ENCODE results near the gene NELFB.
A peak's percentile ranks its signal among the peaks of the same experiment; 100 is the strongest.

Gene NELFB

DNA sequence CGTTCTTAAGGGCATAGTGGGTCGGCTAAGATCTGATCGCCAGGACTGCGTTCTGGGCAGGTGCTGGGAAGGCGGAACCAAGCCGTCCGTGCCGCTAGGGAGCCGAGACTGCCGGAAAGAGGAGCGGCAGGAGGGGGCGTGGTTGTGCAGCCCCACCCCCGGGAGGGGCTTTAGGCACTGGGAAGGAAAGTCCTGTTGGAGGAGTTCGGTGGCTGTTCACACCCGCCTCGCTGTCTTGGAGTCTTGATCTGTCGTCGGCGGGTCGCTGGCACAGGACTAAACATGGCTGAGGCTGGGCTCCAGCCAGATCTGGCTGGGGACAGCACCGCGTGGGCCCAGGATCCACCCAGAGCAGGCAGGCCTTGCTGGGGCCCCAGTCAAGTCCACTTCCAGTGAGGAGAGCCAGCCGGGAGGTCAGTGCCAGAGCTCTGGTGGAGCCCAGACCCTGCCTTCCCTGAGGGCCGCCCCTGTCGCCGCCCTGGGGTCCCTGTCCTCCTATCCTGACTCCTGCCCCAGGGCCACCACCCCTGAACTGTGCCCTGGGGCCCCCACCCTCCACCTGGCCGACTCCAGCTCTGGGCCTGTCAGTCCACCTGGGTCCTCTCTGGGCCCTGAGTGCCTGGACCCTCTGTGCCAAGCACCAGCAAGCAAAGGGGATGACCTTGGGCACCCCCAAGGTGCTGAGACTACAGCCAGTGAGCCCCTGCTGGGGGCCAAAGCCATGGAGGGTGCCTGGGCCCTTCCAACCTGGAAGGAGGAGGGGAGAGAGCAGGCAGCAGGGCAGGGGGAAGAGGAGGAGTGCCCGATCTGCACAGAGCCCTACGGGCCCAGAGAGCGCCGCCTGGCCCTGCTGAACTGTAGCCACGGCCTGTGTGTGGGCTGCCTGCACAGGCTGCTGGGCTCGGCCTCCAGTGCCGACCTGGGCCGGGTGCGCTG is 37.6 kb upstream of the NELFB start:
- TF ChIP-seq TCF12 (IDR thresholded peaks at IDR 0.05; ENCODE audit: low read depth) (no peak), YY1 (IDR thresholded peaks at IDR 0.05; ENCODE audit: low read depth) (no peak), NFIC (IDR thresholded peaks at IDR 0.05) (no peak), CEBPB (IDR thresholded peaks at IDR 0.05) (no peak), RAD21 (IDR thresholded peaks at IDR 0.05; ENCODE audit: low read depth) (peak; percentile 9; the same call in 1 of the 2 replicates), EGR1 (IDR thresholded peaks at IDR 0.05) (no peak), TAF1 (IDR thresholded peaks at IDR 0.05; ENCODE audit: low read depth) (no peak), CREB1 (IDR thresholded peaks at IDR 0.05; ENCODE audit: low read depth) (no peak), ZBTB7A (IDR thresholded peaks at IDR 0.05; ENCODE audit: low read depth) (0 out of 2 replicates have a peak, but pooled peaks have one; percentile 44), EP300 (IDR thresholded peaks at IDR 0.05; ENCODE audit: borderline replicate concordance) (no peak), TEAD4 (IDR thresholded peaks at IDR 0.05) (no peak), FOXM1 (IDR thresholded peaks at IDR 0.05; ENCODE audit: borderline replicate concordance, low read depth) (no peak)
- TF ChIP-seq, protein P1, sequence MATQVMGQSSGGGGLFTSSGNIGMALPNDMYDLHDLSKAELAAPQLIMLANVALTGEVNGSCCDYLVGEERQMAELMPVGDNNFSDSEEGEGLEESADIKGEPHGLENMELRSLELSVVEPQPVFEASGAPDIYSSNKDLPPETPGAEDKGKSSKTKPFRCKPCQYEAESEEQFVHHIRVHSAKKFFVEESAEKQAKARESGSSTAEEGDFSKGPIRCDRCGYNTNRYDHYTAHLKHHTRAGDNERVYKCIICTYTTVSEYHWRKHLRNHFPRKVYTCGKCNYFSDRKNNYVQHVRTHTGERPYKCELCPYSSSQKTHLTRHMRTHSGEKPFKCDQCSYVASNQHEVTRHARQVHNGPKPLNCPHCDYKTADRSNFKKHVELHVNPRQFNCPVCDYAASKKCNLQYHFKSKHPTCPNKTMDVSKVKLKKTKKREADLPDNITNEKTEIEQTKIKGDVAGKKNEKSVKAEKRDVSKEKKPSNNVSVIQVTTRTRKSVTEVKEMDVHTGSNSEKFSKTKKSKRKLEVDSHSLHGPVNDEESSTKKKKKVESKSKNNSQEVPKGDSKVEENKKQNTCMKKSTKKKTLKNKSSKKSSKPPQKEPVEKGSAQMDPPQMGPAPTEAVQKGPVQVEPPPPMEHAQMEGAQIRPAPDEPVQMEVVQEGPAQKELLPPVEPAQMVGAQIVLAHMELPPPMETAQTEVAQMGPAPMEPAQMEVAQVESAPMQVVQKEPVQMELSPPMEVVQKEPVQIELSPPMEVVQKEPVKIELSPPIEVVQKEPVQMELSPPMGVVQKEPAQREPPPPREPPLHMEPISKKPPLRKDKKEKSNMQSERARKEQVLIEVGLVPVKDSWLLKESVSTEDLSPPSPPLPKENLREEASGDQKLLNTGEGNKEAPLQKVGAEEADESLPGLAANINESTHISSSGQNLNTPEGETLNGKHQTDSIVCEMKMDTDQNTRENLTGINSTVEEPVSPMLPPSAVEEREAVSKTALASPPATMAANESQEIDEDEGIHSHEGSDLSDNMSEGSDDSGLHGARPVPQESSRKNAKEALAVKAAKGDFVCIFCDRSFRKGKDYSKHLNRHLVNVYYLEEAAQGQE (IDR thresholded peaks at IDR 0.05; ENCODE audit: low read depth): no peak
- TF ChIP-seq, protein P2, sequence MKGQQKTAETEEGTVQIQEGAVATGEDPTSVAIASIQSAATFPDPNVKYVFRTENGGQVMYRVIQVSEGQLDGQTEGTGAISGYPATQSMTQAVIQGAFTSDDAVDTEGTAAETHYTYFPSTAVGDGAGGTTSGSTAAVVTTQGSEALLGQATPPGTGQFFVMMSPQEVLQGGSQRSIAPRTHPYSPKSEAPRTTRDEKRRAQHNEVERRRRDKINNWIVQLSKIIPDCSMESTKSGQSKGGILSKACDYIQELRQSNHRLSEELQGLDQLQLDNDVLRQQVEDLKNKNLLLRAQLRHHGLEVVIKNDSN (IDR thresholded peaks at IDR 0.05): no peak
- TF ChIP-seq, protein P3, sequence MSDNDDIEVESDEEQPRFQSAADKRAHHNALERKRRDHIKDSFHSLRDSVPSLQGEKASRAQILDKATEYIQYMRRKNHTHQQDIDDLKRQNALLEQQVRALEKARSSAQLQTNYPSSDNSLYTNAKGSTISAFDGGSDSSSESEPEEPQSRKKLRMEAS (IDR thresholded peaks at IDR 0.05): peak; percentile 66

DNA sequence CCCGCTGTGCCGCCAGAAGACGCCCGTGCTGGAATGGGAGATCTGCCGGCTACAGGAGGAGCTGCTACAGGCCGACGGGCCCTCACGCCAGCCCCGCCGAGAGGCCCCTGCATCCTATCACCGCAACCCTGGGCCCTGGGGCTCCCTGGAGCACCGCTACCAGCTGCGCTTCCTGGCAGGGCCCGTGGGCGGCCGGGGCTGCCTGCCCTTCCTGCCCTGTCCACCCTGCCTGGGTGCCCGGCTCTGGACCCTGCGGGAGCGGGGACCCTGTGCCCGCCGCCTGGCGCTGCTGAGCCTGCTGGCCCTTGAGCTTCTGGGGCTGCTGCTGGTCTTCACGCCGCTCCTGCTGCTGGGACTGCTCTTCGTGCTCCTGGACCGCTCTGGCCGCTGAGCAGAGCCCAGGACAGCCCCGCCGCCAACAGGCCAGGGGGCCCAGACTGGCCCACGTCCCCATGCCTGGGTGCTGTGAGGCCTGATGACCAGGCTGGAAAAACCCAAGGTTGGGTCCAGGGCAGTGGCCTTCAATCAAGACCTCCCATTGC is 36.8 kb upstream of the NELFB start:
- TF ChIP-seq TEAD4 (IDR thresholded peaks at IDR 0.05): no peak
- TF ChIP-seq EP300 (IDR thresholded peaks at IDR 0.05; ENCODE audit: borderline replicate concordance): no peak
- TF ChIP-seq, protein P2 (IDR thresholded peaks at IDR 0.05): no peak
- TF ChIP-seq TCF12 (IDR thresholded peaks at IDR 0.05; ENCODE audit: low read depth): no peak
- no peak for TF ChIP-seq ZBTB7A (IDR thresholded peaks at IDR 0.05; ENCODE audit: low read depth)
- TF ChIP-seq NFIC (IDR thresholded peaks at IDR 0.05): no peak
- TF ChIP-seq, protein P1 (IDR thresholded peaks at IDR 0.05; ENCODE audit: low read depth): no peak
- TF ChIP-seq CEBPB (IDR thresholded peaks at IDR 0.05): no peak
- no peak for TF ChIP-seq YY1 (IDR thresholded peaks at IDR 0.05; ENCODE audit: low read depth)
- no peak for TF ChIP-seq CREB1 (IDR thresholded peaks at IDR 0.05; ENCODE audit: low read depth)
- no peak for TF ChIP-seq EGR1 (IDR thresholded peaks at IDR 0.05)
- TF ChIP-seq, protein P3 (IDR thresholded peaks at IDR 0.05): no peak
- TF ChIP-seq RAD21 (IDR thresholded peaks at IDR 0.05; ENCODE audit: low read depth): no peak
- TF ChIP-seq FOXM1 (IDR thresholded peaks at IDR 0.05; ENCODE audit: borderline replicate concordance, low read depth): no peak
- TF ChIP-seq TAF1 (IDR thresholded peaks at IDR 0.05; ENCODE audit: low read depth): no peak

DNA sequence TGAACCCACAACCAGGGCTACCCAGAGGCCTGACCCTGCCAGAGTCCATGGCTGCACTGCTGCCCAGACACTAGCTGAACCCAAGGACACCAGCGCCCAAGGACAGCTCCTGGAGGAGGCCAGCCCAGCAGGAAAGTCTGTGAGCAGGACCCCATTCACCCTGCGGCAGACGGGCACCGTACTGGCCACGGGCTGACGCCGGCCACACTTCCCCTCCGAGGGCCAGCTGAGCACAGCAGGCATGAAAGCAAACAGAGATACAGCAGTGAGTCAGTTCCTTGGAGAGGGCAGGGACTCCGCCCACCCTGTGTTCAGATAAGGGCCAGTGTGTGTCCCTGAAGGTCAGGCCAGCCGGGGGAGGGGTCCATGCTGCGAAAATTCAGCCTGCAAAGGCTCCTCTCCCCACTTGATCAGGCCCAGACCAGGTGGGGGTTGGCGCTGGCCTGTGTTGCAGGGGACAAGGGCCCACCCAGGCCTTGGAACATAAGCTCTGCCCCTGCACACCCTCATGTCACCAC is 36.3 kb upstream of the NELFB start:
- no peak for TF ChIP-seq RAD21 (IDR thresholded peaks at IDR 0.05; ENCODE audit: low read depth)
- no peak for TF ChIP-seq CREB1 (IDR thresholded peaks at IDR 0.05; ENCODE audit: low read depth)
- no peak for TF ChIP-seq EP300 (IDR thresholded peaks at IDR 0.05; ENCODE audit: borderline replicate concordance)
- no peak for TF ChIP-seq TCF12 (IDR thresholded peaks at IDR 0.05; ENCODE audit: low read depth)
- TF ChIP-seq, protein P3 (IDR thresholded peaks at IDR 0.05): no peak
- no peak for TF ChIP-seq CEBPB (IDR thresholded peaks at IDR 0.05)
- TF ChIP-seq, protein P1 (IDR thresholded peaks at IDR 0.05; ENCODE audit: low read depth): no peak
